ENCODE measurements around the gene VPS51. TPM values are rescaled to one million over a fixed set of nuclear protein-coding genes. Genes with fewer than 3 reads are reported as not detected.

VPS51 gene
- total and polyA plus RNA-seq, 2 of the 13 experiments (the other 11 are each of a cell fraction or from before 2014, with no cell fraction given): 76.3 to 90.6 TPM

GRCh38 chr11:65083834-65084597 is 12.0 kb upstream of the VPS51 start, which contains the start of the genes CDCA5 and ZFPL1 (continued):
- TF ChIP-seq, protein P1, sequence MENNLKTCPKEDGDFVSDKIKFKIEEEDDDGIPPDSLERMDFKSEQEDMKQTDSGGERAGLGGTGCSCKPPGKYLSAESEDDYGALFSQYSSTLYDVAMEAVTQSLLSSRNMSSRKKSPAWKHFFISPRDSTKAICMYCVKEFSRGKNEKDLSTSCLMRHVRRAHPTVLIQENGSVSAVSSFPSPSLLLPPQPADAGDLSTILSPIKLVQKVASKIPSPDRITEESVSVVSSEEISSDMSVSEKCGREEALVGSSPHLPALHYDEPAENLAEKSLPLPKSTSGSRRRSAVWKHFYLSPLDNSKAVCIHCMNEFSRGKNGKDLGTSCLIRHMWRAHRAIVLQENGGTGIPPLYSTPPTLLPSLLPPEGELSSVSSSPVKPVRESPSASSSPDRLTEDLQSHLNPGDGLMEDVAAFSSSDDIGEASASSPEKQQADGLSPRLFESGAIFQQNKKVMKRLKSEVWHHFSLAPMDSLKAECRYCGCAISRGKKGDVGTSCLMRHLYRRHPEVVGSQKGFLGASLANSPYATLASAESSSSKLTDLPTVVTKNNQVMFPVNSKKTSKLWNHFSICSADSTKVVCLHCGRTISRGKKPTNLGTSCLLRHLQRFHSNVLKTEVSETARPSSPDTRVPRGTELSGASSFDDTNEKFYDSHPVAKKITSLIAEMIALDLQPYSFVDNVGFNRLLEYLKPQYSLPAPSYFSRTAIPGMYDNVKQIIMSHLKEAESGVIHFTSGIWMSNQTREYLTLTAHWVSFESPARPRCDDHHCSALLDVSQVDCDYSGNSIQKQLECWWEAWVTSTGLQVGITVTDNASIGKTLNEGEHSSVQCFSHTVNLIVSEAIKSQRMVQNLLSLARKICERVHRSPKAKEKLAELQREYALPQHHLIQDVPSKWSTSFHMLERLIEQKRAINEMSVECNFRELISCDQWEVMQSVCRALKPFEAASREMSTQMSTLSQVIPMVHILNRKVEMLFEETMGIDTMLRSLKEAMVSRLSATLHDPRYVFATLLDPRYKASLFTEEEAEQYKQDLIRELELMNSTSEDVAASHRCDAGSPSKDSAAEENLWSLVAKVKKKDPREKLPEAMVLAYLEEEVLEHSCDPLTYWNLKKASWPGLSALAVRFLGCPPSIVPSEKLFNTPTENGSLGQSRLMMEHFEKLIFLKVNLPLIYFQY (CRISPR knock-in tag; IDR thresholded peaks at IDR 0.05; ENCODE audit: borderline replicate concordance): peak; percentile 56
- TF ChIP-seq ATM (IDR thresholded peaks at IDR 0.05; ENCODE audit: borderline replicate concordance) (no peak), ZNF766 (CRISPR knock-in tag; IDR thresholded peaks at IDR 0.05; ENCODE audit: borderline replicate concordance) (no peak), MTA1 (CRISPR knock-in tag; IDR thresholded peaks at IDR 0.05; ENCODE audit: borderline replicate concordance) (peak; percentile 82), ZNF318 (CRISPR knock-in tag; IDR thresholded peaks at IDR 0.05) (no peak), MED13 (CRISPR knock-in tag; IDR thresholded peaks at IDR 0.05) (peak; percentile 32; the same call in 1 of the 2 replicates), THYN1 (CRISPR knock-in tag; IDR thresholded peaks at IDR 0.05; ENCODE audit: borderline replicate concordance, low read depth) (no peak), ZNF432 (CRISPR knock-in tag; IDR thresholded peaks at IDR 0.05; ENCODE audit: borderline replicate concordance) (no peak), ZSCAN31 (CRISPR knock-in tag; IDR thresholded peaks at IDR 0.05; ENCODE audit: low read depth) (0 out of 2 replicates have a peak, but pooled peaks have one; percentile 54), FIP1L1 (IDR thresholded peaks at IDR 0.05; ENCODE audit: borderline replicate concordance, insufficient read depth, low read depth, low read length) (no peak), ZNF768 (CRISPR knock-in tag; IDR thresholded peaks at IDR 0.05) (peak; percentile 18; the same call in 1 of the 2 replicates), CSRNP1 (CRISPR knock-in tag; IDR thresholded peaks at IDR 0.05) (peak; percentile 83)
